Fibroblast of lung (primary cell): ENCODE measurements around the gene CRYBA2.

Experiments
- EZH2 ChIP-seq: IDR thresholded peaks from 2 replicates; pipeline ENCODE4 v1.5.1; 2012; ENCODE audit warnings: low read length, control low read depth, mild to moderate bottlenecking; ENCODE audit errors: missing control alignments
- TF ChIP-seq, protein P1 (sequence below), 2 donors: IDR thresholded peaks in 1 of 2; conservative IDR thresholded peaks in 1 of 2; 1 replicate in 1 of 2; 2 replicates in 1 of 2; pipeline ENCODE4 v1.5.1; 2011 to 2012; ENCODE audit warnings: low read length in 2 of 2, control low read depth in 1 of 2, inconsistent platforms in 1 of 2, low read depth in 1 of 2, mild to moderate bottlenecking in 1 of 2

DNA sequence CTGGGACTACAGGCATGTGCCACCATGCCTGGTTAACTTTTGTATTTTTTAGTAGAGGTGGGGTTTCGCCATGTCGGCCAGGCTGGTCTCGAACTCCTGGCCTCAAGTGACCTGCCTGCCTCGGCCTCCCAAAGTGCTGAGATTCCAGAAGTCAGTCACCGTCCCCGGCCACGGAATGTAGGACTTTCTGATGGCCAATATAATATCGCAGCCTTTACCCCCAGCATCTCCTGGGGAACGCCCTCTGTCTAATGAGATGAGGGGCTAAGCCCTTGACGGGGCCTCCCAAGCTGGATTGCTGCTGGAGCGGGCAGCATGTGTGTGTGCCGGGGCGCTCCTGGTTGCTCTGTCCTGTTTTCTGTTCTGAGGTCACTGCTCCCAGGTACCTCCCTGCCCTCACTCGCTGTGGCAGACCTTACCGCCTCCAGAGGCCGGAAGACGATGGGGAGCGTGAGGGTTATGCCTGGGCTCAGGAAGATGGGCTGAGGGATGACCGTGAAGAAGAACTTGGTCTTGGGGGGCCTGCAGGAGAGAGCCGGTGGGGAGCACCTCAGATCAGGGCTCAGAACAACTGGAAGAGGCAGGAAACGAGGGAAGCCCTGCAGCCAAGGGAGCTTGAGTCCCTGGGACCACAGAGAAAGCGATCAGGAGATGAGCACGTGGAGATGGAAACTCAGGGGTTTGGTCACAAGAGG, 39.0 kb upstream of the CRYBA2 start:
- TF ChIP-seq, protein P1, sequence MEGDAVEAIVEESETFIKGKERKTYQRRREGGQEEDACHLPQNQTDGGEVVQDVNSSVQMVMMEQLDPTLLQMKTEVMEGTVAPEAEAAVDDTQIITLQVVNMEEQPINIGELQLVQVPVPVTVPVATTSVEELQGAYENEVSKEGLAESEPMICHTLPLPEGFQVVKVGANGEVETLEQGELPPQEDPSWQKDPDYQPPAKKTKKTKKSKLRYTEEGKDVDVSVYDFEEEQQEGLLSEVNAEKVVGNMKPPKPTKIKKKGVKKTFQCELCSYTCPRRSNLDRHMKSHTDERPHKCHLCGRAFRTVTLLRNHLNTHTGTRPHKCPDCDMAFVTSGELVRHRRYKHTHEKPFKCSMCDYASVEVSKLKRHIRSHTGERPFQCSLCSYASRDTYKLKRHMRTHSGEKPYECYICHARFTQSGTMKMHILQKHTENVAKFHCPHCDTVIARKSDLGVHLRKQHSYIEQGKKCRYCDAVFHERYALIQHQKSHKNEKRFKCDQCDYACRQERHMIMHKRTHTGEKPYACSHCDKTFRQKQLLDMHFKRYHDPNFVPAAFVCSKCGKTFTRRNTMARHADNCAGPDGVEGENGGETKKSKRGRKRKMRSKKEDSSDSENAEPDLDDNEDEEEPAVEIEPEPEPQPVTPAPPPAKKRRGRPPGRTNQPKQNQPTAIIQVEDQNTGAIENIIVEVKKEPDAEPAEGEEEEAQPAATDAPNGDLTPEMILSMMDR (conservative IDR thresholded peaks at IDR 0.05 in 1 of 2, IDR thresholded peaks at IDR 0.05 in 1 of 2; ENCODE audit: low read depth in 1 of 2, low read length in 2 of 2), result no peak
- no peak for TF ChIP-seq EZH2
